Stomach (tissue), 9 donors: ENCODE data around the gene STX2. TPM values are rescaled to one million over a fixed set of nuclear protein-coding genes. Genes with fewer than 3 reads are reported as not detected.

Experiments
- DNase-seq, 2 donors: peaks; one replicate each; pipeline versions ENCODE4 v3.0.0 to v3.0.0-alpha.2; 2013 to 2019
- H3K27ac ChIP-seq, 5 donors: fragments of 200-600 bp in 4 of 5; sonication (generic) in 4 of 5; one replicate each; pipeline ENCODE4 v1.5.1; 2013 to 2019; ENCODE audit warnings: mild to moderate bottlenecking in 1 of 5, moderate library complexity in 1 of 5
- H3K27me3 ChIP-seq, 3 donors: fragments of 200-600 bp; sonication (generic); one replicate each; pipeline ENCODE4 v1.5.1; 2017 to 2019; ENCODE audit warnings: mixed run types in 1 of 3
- H3K36me3 ChIP-seq, 4 donors: fragments of 200-600 bp; sonication (generic); 1 replicate in 3 of 4; 2 replicates in 1 of 4; pipeline ENCODE4 v1.5.1; 2016 to 2019
- H3K4me1 ChIP-seq, 4 donors: fragments of 200-600 bp; sonication (generic); one replicate each; pipeline ENCODE4 v1.5.1; 2016 to 2019
- H3K4me3 ChIP-seq, 4 donors: fragments of 200-600 bp; sonication (generic) in 3 of 4; one replicate each; pipeline ENCODE4 v1.5.1; 2016 to 2019; ENCODE audit warnings: mild to moderate bottlenecking in 1 of 4
- H3K9me3 ChIP-seq, 4 donors: fragments of 200-600 bp; sonication (generic); one replicate each; pipeline ENCODE4 v1.5.1; 2016 to 2019
- EP300 ChIP-seq: sonication (generic); formaldehyde crosslinking; IDR thresholded peaks from one replicate; pipeline ENCODE4 v1.6.1; 2017; ENCODE audit warnings: antibody characterized with exemption
- POLR2A ChIP-seq, 4 donors: fragments of 450-650 bp; IDR thresholded peaks; one replicate each; pipeline ENCODE4 v1.6.1; 2016; ENCODE audit warnings: antibody characterized with exemption in 4 of 4, control low read depth in 2 of 4, mild to moderate bottlenecking in 1 of 4, moderate library complexity in 1 of 4
- POLR2AphosphoS5 ChIP-seq, 3 donors: sonication (generic); formaldehyde crosslinking; IDR thresholded peaks; one replicate each; pipeline ENCODE4 v1.6.1; 2016; ENCODE audit warnings: antibody characterized with exemption in 3 of 3
- WGBS, 5 donors: extraction: QIAGEN DNeasy Blood & Tissue Kit in 3 of 5; methylation state at CpG; one replicate each; pipeline versions ENCODE4 v1.1.5 to v1.1.7; 2013 to 2018; 5-methylcytosine and 5-hydroxymethylcytosine counted together
- intact Hi-C: fragments of 100-400 bp; cut with DNase I; formaldehyde crosslinking; loops from one replicate; pipeline ENCODE4 v1.15.1; 2023; ENCODE audit warnings: low total_unique reads
- polyA plus RNA-seq, 3 donors: library from polyadenylated mRNA; stranded (reverse); fragments of 200-250 nt; gene quantifications; one replicate each; pipeline ENCODE4 v1.2.3, GENCODE V29; 2013
- total RNA-seq, 5 donors: library from RNA; depleted of rRNA; stranded (reverse); fragments of >200 nt; gene quantifications; one replicate each; pipeline versions ENCODE4 v1.1.0 to v1.2.3, GENCODE V29; 2014 to 2016
- TF ChIP-seq, protein P1 (sequence below), 7 experiments: fragments of 450-650 bp in 4 of 7; fragments of 200-600 bp in 3 of 7; sonication (generic) in 3 of 7; IDR thresholded peaks; one replicate each; pipeline ENCODE4 v1.5.1; 2016 to 2019; ENCODE audit warnings: antibody characterized with exemption in 7 of 7, control low read depth in 2 of 7, mild to moderate bottlenecking in 1 of 7
- donor health status: healthy with polysubstance abuse.
- donor health status: Bipolar disorder and iron deficiency.
- donor health status: healthy.

STX2 gene
- total and polyA plus RNA-seq, 8 donors: 5.3 to 27.2 (median 8.7) TPM

DNA sequence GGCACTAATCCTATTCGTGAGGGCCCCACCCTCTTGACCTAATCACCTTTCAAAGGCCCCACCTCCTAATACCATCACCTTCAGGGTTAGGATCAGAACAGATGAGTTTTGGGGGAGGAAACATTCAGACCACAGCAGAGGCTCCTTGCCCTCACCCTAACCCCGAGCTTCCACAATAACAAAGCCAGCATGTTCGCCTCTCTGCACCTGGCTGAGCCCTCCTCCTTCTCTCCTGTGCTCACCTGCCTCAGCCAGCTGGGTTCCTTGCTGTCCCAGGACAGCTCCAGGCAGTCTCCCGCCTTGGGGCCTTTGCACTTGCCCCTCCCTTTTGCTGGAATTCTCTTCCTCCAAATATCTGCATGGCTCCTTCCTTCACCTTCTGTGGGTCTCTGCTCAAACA lies 23.1 kb upstream of the STX2 start:
- no peaks in the 10 kb centered on the region for H3K36me3 ChIP-seq
- H3K9me3 ChIP-seq: peaks cover 0 to 9% (median 4%) of the 10 kb centered on the region in 4 donors
- no peaks in the 10 kb centered on the region for H3K4me1 ChIP-seq
- no peak overlapping the region for H3K4me3 ChIP-seq
- intact Hi-C loops: no loop called here
- H3K27me3 ChIP-seq: peaks cover 0 to 20% (median 0%) of the 10 kb centered on the region in 3 donors
- DNase-seq: no peak
- 72 to 88% (median 83%) methylated on average over 4 of the region's 4 CpGs for WGBS, 5 donors
- TF ChIP-seq EP300 (no peak), POLR2A (IDR thresholded peaks at IDR 0.05) (no peak), POLR2AphosphoS5 (IDR thresholded peaks at IDR 0.05) (no peak)
- TF ChIP-seq, protein P1, sequence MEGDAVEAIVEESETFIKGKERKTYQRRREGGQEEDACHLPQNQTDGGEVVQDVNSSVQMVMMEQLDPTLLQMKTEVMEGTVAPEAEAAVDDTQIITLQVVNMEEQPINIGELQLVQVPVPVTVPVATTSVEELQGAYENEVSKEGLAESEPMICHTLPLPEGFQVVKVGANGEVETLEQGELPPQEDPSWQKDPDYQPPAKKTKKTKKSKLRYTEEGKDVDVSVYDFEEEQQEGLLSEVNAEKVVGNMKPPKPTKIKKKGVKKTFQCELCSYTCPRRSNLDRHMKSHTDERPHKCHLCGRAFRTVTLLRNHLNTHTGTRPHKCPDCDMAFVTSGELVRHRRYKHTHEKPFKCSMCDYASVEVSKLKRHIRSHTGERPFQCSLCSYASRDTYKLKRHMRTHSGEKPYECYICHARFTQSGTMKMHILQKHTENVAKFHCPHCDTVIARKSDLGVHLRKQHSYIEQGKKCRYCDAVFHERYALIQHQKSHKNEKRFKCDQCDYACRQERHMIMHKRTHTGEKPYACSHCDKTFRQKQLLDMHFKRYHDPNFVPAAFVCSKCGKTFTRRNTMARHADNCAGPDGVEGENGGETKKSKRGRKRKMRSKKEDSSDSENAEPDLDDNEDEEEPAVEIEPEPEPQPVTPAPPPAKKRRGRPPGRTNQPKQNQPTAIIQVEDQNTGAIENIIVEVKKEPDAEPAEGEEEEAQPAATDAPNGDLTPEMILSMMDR (IDR thresholded peaks at IDR 0.05): no peak
- no peak overlapping the region for H3K27ac ChIP-seq

DNA sequence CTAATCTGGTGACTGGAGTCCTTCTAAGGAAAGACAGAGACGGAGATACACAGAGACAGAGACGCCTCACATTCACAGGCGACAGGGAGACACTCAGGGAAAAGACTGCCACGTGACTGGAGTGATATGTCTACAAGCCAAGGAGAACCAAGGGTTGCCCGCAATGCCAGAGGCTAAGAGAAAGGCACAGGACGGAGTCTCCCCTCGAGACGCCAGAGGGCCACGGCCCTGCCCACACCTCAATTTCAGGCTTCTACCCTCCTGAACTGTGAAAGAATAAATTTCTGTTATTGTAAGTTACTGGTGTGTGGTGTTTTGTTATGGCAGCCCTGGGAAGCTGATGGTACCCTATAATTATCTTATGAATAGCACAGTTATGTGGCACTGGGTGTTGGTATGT lies 21.3 kb upstream of the STX2 start:
- H3K9me3 ChIP-seq: peaks cover 0 to 13% (median 7%) of the 10 kb centered on the region in 4 donors
- no peak overlapping the region for H3K4me3 ChIP-seq
- no peak overlapping the region for H3K27ac ChIP-seq
- H3K36me3 ChIP-seq: no peaks in the 10 kb centered on the region
- H3K27me3 ChIP-seq: peaks cover 0 to 23% (median 1%) of the 10 kb centered on the region in 3 donors
- intact Hi-C loops: no loop called here
- H3K4me1 ChIP-seq: no peaks in the 10 kb centered on the region
- no peak for DNase-seq
- TF ChIP-seq POLR2A (IDR thresholded peaks at IDR 0.05) (no peak), EP300 (no peak), POLR2AphosphoS5 (IDR thresholded peaks at IDR 0.05) (no peak)
- TF ChIP-seq, protein P1 (IDR thresholded peaks at IDR 0.05): no peak
- WGBS, 5 donors: 87 to 93% (median 91%) methylated on average over 9 of the region's 9 CpGs

DNA sequence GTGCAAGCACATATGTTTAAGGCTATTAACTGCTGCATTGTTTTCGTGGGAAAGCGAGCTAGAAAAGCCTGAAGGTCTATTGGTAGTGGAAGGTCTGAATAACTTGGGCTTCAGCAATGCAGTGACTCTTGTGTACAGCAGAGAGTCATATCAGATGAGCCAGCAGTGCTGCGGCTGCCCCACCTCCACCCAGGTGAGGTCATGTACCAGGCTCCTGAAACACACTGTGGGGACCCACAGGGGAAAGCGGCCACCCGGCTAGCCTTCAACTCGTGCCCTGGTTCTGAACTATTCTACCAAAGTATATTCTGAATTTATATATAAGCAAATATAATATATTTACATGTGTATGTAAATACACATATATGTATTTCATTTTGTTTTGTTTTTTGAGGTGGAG lies 20.1 kb upstream of the STX2 start:
- H3K4me1 ChIP-seq: no peaks in the 10 kb centered on the region
- TF ChIP-seq, protein P1 (IDR thresholded peaks at IDR 0.05): no peak
- no peak for TF ChIP-seq EP300
- no peak for TF ChIP-seq POLR2AphosphoS5 (IDR thresholded peaks at IDR 0.05)
- TF ChIP-seq POLR2A (IDR thresholded peaks at IDR 0.05): no peak
- H3K27ac ChIP-seq: no peak overlapping the region
- intact Hi-C loops: no loop called here
- no peaks in the 10 kb centered on the region for H3K36me3 ChIP-seq
- H3K4me3 ChIP-seq: no peak overlapping the region
- H3K9me3 ChIP-seq: peaks cover 0 to 13% (median 7%) of the 10 kb centered on the region in 4 donors
- DNase-seq: peak in 1 of 2 donors; percentile 56
- WGBS, 5 donors: 67 to 83% (median 75%) methylated on average over 6 of the region's 6 CpGs
- H3K27me3 ChIP-seq: peaks cover 0 to 23% (median 3%) of the 10 kb centered on the region in 3 donors

DNA sequence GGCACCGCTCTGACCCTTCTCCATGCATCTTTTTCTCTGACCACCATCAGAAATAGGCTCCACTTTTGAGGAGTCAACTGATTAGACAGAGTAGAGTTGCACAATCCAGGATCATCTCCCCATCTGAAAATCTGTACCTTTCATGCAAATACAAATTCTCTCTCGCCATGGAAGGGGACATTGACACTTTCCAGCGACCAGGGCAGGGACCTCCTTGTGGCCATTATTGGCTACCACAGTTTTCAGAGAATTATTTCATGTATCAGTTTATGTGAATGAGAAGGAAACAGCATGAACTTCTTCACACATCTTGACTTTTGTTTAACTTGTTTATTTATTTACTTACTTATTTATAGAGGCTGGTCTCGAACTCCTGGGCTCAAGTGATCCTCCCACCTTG lies 19.0 kb upstream of the STX2 start:
- Histone ChIP-seq H3K36me3 (no peaks in the 10 kb centered on the region), H3K27me3 (peaks cover 0 to 23% (median 7%) of the 10 kb centered on the region in 3 donors), H3K4me1 (no peaks in the 10 kb centered on the region), H3K27ac (no peak overlapping the region), H3K9me3 (peaks cover 0 to 13% (median 7%) of the 10 kb centered on the region in 4 donors), H3K4me3 (no peak overlapping the region)
- no peak for DNase-seq
- WGBS, 5 donors: 74 to 84% (median 81%) methylated on average over 4 of the region's 4 CpGs
- intact Hi-C loops: no loop called here
- TF ChIP-seq POLR2AphosphoS5 (IDR thresholded peaks at IDR 0.05): no peak
- no peak for TF ChIP-seq POLR2A (IDR thresholded peaks at IDR 0.05)
- TF ChIP-seq EP300: no peak
- TF ChIP-seq, protein P1 (IDR thresholded peaks at IDR 0.05): no peak
